ENCODE data around the gene PRKCE.
"Not testable (repeated sequence)": the region's sequence is repeated elsewhere in the genome, so short reads cannot be mapped to it uniquely, and the experiment has no call there.

PRKCE gene

GRCh38 chr2:45905632-45905958 lies 254.1 kb downstream of the PRKCE start:
- DNase-seq (ENCODE audit: low read depth, low spot score), result no peak

GRCh38 chr2:45907592-45907991 lies 256.1 kb downstream of the PRKCE start:
- no peak for DNase-seq (ENCODE audit: low read depth, low spot score)

- DNase-seq (ENCODE audit: low read depth, low spot score), result no peak
These were observed 257.1 kb downstream of the PRKCE start for GRCh38 chr2:45908316-45909170.

GRCh38 chr2:45909171-45909565 lies 257.7 kb downstream of the PRKCE start:
- DNase-seq (ENCODE audit: low read depth, low spot score), result no peak

- no peak for DNase-seq (ENCODE audit: low read depth, low spot score)
These were observed 258.3 kb downstream of the PRKCE start for GRCh38 chr2:45909677-45910191.

- no peak for DNase-seq (ENCODE audit: low read depth, low spot score)
These were observed 259.1 kb downstream of the PRKCE start for GRCh38 chr2:45910473-45911060.

GRCh38 chr2:45911538-45911937 lies 260.1 kb downstream of the PRKCE start:
- DNase-seq (ENCODE audit: low read depth, low spot score), result no peak

- no peak for DNase-seq (ENCODE audit: low read depth, low spot score)
These were observed 260.6 kb downstream of the PRKCE start for GRCh38 chr2:45912109-45912508.

GRCh38 chr2:45913539-45913938 lies 262.1 kb downstream of the PRKCE start:
- DNase-seq (ENCODE audit: low read depth, low spot score), result no peak

GRCh38 chr2:45915523-45915922 lies 264.0 kb downstream of the PRKCE start:
- DNase-seq (ENCODE audit: low read depth, low spot score), result no peak

GRCh38 chr2:45917561-45918176 lies 266.2 kb downstream of the PRKCE start:
- not testable (repeated sequence) for DNase-seq (ENCODE audit: low read depth, low spot score)

GRCh38 chr2:45918463-45919159 lies 267.1 kb downstream of the PRKCE start:
- no peak for DNase-seq (ENCODE audit: low read depth, low spot score)

- no peak for DNase-seq (ENCODE audit: low read depth, low spot score)
These were observed 267.7 kb downstream of the PRKCE start for GRCh38 chr2:45919160-45919650.

- DNase-seq (ENCODE audit: low read depth, low spot score), result no peak
These were observed 268.2 kb downstream of the PRKCE start for GRCh38 chr2:45919711-45920111.

- DNase-seq (ENCODE audit: low read depth, low spot score), result no peak
These were observed 270.4 kb downstream of the PRKCE start for GRCh38 chr2:45921921-45922320.

GRCh38 chr2:45922577-45922988 lies 271.1 kb downstream of the PRKCE start:
- no peak for DNase-seq (ENCODE audit: low read depth, low spot score)

- DNase-seq (ENCODE audit: low read depth, low spot score), result no peak
These were observed 272.2 kb downstream of the PRKCE start for GRCh38 chr2:45923701-45924100.

GRCh38 chr2:45925026-45925425 lies 273.6 kb downstream of the PRKCE start:
- DNase-seq (ENCODE audit: low read depth, low spot score), result no peak

- no peak for DNase-seq (ENCODE audit: low read depth, low spot score)
These were observed 274.3 kb downstream of the PRKCE start for GRCh38 chr2:45925636-45926366.

GRCh38 chr2:45928946-45929345 lies 277.5 kb downstream of the PRKCE start:
- DNase-seq (ENCODE audit: low read depth, low spot score), result no peak

All from activated CD4-positive, CD25-positive, alpha-beta regulatory T cell treated with anti-CD3 and anti-CD28 coated beads, Interleukin-2, amount 50 U/mL, for 16 hours (primary cell).